NCI-H460 (cell line): ENCODE results near the gene MCMBP. TPM values are rescaled to one million over a fixed set of nuclear protein-coding genes. Genes with fewer than 3 reads are reported as not detected.

ENCODE experiments used
- DNase-seq: peaks from one replicate; pipeline ENCODE4 v3.0.0-alpha.2; 2016; ENCODE audit warnings: low read depth; ENCODE audit errors: extremely low read depth
- total RNA-seq: library from RNA; depleted of rRNA; stranded (reverse); fragments of >200 nt; shearing (Covaris generic); gene quantifications from 2 replicates; pipeline ENCODE4 v1.2.3, GENCODE V29; 2014

Gene MCMBP
- total RNA-seq, 1 experiment from 2014 or later = 87.8 TPM

GRCh38 chr10:119832951-119833350 is 39.7 kb downstream of the MCMBP start:
- DNase-seq = no peak

- DNase-seq = no peak
Measured at GRCh38 chr10:119831656-119832055, 41.0 kb downstream of the MCMBP start.

GRCh38 chr10:119830851-119831250 is 41.8 kb downstream of the MCMBP start:
- DNase-seq = no peak

GRCh38 chr10:119829429-119829828 is 43.2 kb downstream of the MCMBP start:
- DNase-seq = no peak

- DNase-seq = no peak
Measured at GRCh38 chr10:119827430-119827829, 45.2 kb downstream of the MCMBP start.

- DNase-seq = no peak
Measured at GRCh38 chr10:119826771-119827170, 45.9 kb downstream of the MCMBP start.

GRCh38 chr10:119824299-119824698 is 48.3 kb downstream of the MCMBP start:
- DNase-seq = no peak

GRCh38 chr10:119821182-119821581 is 51.5 kb downstream of the MCMBP start:
- no peak for DNase-seq

GRCh38 chr10:119818889-119819270 is 53.8 kb downstream of the MCMBP start:
- DNase-seq = no peak

GRCh38 chr10:119817991-119818888 is 54.4 kb downstream of the MCMBP start:
- no peak for DNase-seq

- DNase-seq = no peak
Measured at GRCh38 chr10:119815671-119816070, 57.0 kb downstream of the MCMBP start.

- DNase-seq = no peak
Measured at GRCh38 chr10:119812684-119813083, 60.0 kb downstream of the MCMBP start.

GRCh38 chr10:119811122-119811521 is 61.5 kb downstream of the MCMBP start:
- DNase-seq = no peak

GRCh38 chr10:119807960-119808697 is 64.5 kb downstream of the MCMBP start:
- DNase-seq = no peak

- DNase-seq = no peak
Measured at GRCh38 chr10:119806334-119807130, 66.1 kb downstream of the MCMBP start.

GRCh38 chr10:119805702-119806230 is 66.9 kb downstream of the MCMBP start:
- no peak for DNase-seq

- no peak for DNase-seq
Measured at GRCh38 chr10:119803264-119803663, 69.4 kb downstream of the MCMBP start.

- no peak for DNase-seq
Measured at GRCh38 chr10:119801998-119802538, 70.6 kb downstream of the MCMBP start.

GRCh38 chr10:119801176-119801575 is 71.5 kb downstream of the MCMBP start:
- DNase-seq = no peak

- no peak for DNase-seq
Measured at GRCh38 chr10:119796039-119796438, 76.6 kb downstream of the MCMBP start.
